HEK293 (cell line): ENCODE results near the gene LY6G6F.

ENCODE experiments used
- BCL11B ChIP-seq: fragments of 450-650 bp; formaldehyde crosslinking; IDR thresholded peaks from 2 replicates; pipeline ENCODE4 v1.5.1; 2016; ENCODE audit warnings: low read depth, missing biosample characterization, missing genetic modification characterization
- GFI1B ChIP-seq: fragments of 450-650 bp; formaldehyde crosslinking; IDR thresholded peaks from 2 replicates; pipeline ENCODE4 v1.5.1; 2016; ENCODE audit warnings: missing biosample characterization, missing genetic modification characterization
- HOXD13 ChIP-seq: sonication (generic); formaldehyde crosslinking; IDR thresholded peaks from 2 replicates; pipeline ENCODE4 v1.8.0; 2022; ENCODE audit warnings: missing genetic modification reagents, borderline replicate concordance
- KLF10 ChIP-seq: fragments of 450-650 bp; IDR thresholded peaks from 2 replicates; pipeline ENCODE4 v1.5.1; 2018; ENCODE audit warnings: missing biosample characterization, mild to moderate bottlenecking, missing genetic modification characterization
- MZF1 ChIP-seq: fragments of 450-650 bp; formaldehyde crosslinking; IDR thresholded peaks from 2 replicates; pipeline ENCODE4 v1.5.1; 2017; ENCODE audit warnings: missing biosample characterization, missing genetic modification characterization, borderline replicate concordance
- SCRT2 ChIP-seq: fragments of 450-650 bp; formaldehyde crosslinking; IDR thresholded peaks from 2 replicates; pipeline ENCODE4 v1.5.1; 2016; ENCODE audit warnings: missing biosample characterization, missing genetic modification characterization
- SP2 ChIP-seq: fragments of 450-650 bp; formaldehyde crosslinking; IDR thresholded peaks from 2 replicates; pipeline ENCODE4 v1.5.1; 2016; ENCODE audit warnings: missing biosample characterization, missing genetic modification characterization
- TSHZ1 ChIP-seq: fragments of 450-650 bp; formaldehyde crosslinking; IDR thresholded peaks from 2 replicates; pipeline ENCODE4 v1.5.1; 2016; ENCODE audit warnings: missing biosample characterization, missing genetic modification characterization, borderline replicate concordance
- ZBTB1 ChIP-seq: fragments of 450-650 bp; formaldehyde crosslinking; IDR thresholded peaks from 2 replicates; pipeline ENCODE4 v1.5.1; 2016; ENCODE audit warnings: missing biosample characterization, missing genetic modification characterization
- ZBTB26 ChIP-seq: fragments of 450-650 bp; formaldehyde crosslinking; optimal IDR thresholded peaks from 2 replicates; pipeline ENCODE3; 2016; ENCODE audit warnings: missing biosample characterization, mild to moderate bottlenecking, missing genetic modification characterization
- ZBTB7A ChIP-seq: fragments of 450-650 bp; formaldehyde crosslinking; IDR thresholded peaks from 2 replicates; pipeline ENCODE4 v1.5.1; 2016; ENCODE audit warnings: low read depth, missing biosample characterization, missing genetic modification characterization
- ZNF112 ChIP-seq: fragments of 450-650 bp; formaldehyde crosslinking; IDR thresholded peaks from 2 replicates; pipeline ENCODE4 v1.5.0; 2017; ENCODE audit warnings: missing biosample characterization, missing genetic modification characterization
- ZNF132 ChIP-seq: fragments of 450-650 bp; formaldehyde crosslinking; IDR thresholded peaks from 2 replicates; pipeline ENCODE4 v1.5.1; 2017; ENCODE audit warnings: missing biosample characterization, missing genetic modification characterization, borderline replicate concordance
- ZNF155 ChIP-seq: fragments of 450-650 bp; formaldehyde crosslinking; IDR thresholded peaks from 2 replicates; pipeline ENCODE4 v1.5.1; 2016; ENCODE audit warnings: missing biosample characterization, missing genetic modification characterization
- ZNF2 ChIP-seq: fragments of 450-650 bp; formaldehyde crosslinking; IDR thresholded peaks from 2 replicates; pipeline ENCODE4 v1.5.1; 2016; ENCODE audit warnings: missing biosample characterization, missing genetic modification characterization
- ZNF221 ChIP-seq: fragments of 450-650 bp; formaldehyde crosslinking; IDR thresholded peaks from 2 replicates; pipeline ENCODE4 v1.5.1; 2017; ENCODE audit warnings: missing biosample characterization, missing genetic modification characterization, borderline replicate concordance
- ZNF24 ChIP-seq: fragments of 450-650 bp; formaldehyde crosslinking; IDR thresholded peaks from 2 replicates; pipeline ENCODE4 v1.5.1; 2016; ENCODE audit warnings: missing biosample characterization, missing genetic modification characterization
- ZNF274 ChIP-seq, 2 experiments: fragments of 200-500 bp in 1 of 2; fragments of 450-650 bp in 1 of 2; sonication (Bioruptor generic) in 1 of 2; formaldehyde crosslinking in 1 of 2; IDR thresholded peaks; 2 replicates each; pipeline versions ENCODE4 v1.5.1 to v1.6.1; 2014 to 2016; ENCODE audit warnings: borderline replicate concordance in 1 of 2, inconsistent platforms in 1 of 2, low read length in 1 of 2, missing biosample characterization in 1 of 2, missing genetic modification characterization in 1 of 2
- ZNF350 ChIP-seq: fragments of 450-650 bp; formaldehyde crosslinking; IDR thresholded peaks from 2 replicates; pipeline ENCODE4 v1.5.0; 2017; ENCODE audit warnings: missing biosample characterization, mild to moderate bottlenecking, missing genetic modification characterization
- ZNF354C ChIP-seq: fragments of 450-650 bp; formaldehyde crosslinking; IDR thresholded peaks from 2 replicates; pipeline ENCODE4 v1.5.1; 2016; ENCODE audit warnings: missing biosample characterization, missing genetic modification characterization, low read depth, borderline replicate concordance
- ZNF426 ChIP-seq: fragments of 450-650 bp; formaldehyde crosslinking; IDR thresholded peaks from 2 replicates; pipeline ENCODE4 v1.5.1; 2017; ENCODE audit warnings: missing biosample characterization, missing genetic modification characterization, mild to moderate bottlenecking, inconsistent platforms, moderate library complexity
- ZNF510 ChIP-seq: fragments of 450-650 bp; formaldehyde crosslinking; IDR thresholded peaks from 2 replicates; pipeline ENCODE4 v1.5.1; 2018; ENCODE audit warnings: mild to moderate bottlenecking, missing genetic modification characterization, missing biosample characterization; ENCODE audit not compliant: insufficient replicate concordance
- ZNF521 ChIP-seq: fragments of 450-650 bp; formaldehyde crosslinking; IDR thresholded peaks from 2 replicates; pipeline ENCODE4 v1.5.1; 2017; ENCODE audit warnings: missing biosample characterization, mild to moderate bottlenecking, missing genetic modification characterization
- ZNF571 ChIP-seq: fragments of 450-650 bp; formaldehyde crosslinking; IDR thresholded peaks from 2 replicates; pipeline ENCODE4 v1.5.0; 2017; ENCODE audit warnings: missing biosample characterization, missing genetic modification characterization
- ZNF629 ChIP-seq: fragments of 450-650 bp; formaldehyde crosslinking; IDR thresholded peaks from 2 replicates; pipeline ENCODE4 v1.5.1; 2017; ENCODE audit warnings: missing biosample characterization, missing genetic modification characterization
- ZNF677 ChIP-seq: fragments of 450-650 bp; IDR thresholded peaks from 2 replicates; pipeline ENCODE4 v1.5.0; 2018; ENCODE audit warnings: missing biosample characterization, mild to moderate bottlenecking, missing genetic modification characterization, moderate library complexity
- ZNF747 ChIP-seq: fragments of 450-650 bp; formaldehyde crosslinking; IDR thresholded peaks from 2 replicates; pipeline ENCODE4 v1.5.1; 2016; ENCODE audit warnings: missing biosample characterization, missing genetic modification characterization
- ZSCAN5A ChIP-seq: fragments of 450-650 bp; formaldehyde crosslinking; IDR thresholded peaks from 2 replicates; pipeline ENCODE4 v1.5.1; 2016; ENCODE audit warnings: missing biosample characterization, missing genetic modification characterization
- TF ChIP-seq, protein P1 (sequence below): fragments of 450-650 bp; formaldehyde crosslinking; IDR thresholded peaks from 2 replicates; pipeline ENCODE4 v1.5.1; 2016; ENCODE audit warnings: missing biosample characterization, missing genetic modification characterization
- TF ChIP-seq, protein P2 (sequence below): fragments of 450-650 bp; formaldehyde crosslinking; IDR thresholded peaks from 2 replicates; pipeline ENCODE4 v1.5.1; 2016; ENCODE audit warnings: missing biosample characterization, missing genetic modification characterization

The LY6G6F gene

GRCh38 chr6:31729515-31729978 is 22.9 kb downstream of the LY6G6F start (continued):
- no peak for TF ChIP-seq ZNF274 (IDR thresholded peaks at IDR 0.05; ENCODE audit: low read length)
- TF ChIP-seq ZNF274 (tag by site-specific recombination; IDR thresholded peaks at IDR 0.05; ENCODE audit: borderline replicate concordance): no peak
- no peak for TF ChIP-seq ZNF354C (tag by site-specific recombination)
- no peak for TF ChIP-seq ZNF521
- TF ChIP-seq TSHZ1 (tag by site-specific recombination): no peak
- peak; percentile 84 for TF ChIP-seq KLF10
- TF ChIP-seq ZNF629 (tag by site-specific recombination): peak; percentile 41; the same call in 1 of the 2 replicates
- no peak for TF ChIP-seq ZNF221 (tag by site-specific recombination)
- TF ChIP-seq ZNF350 (tag by site-specific recombination): no peak
- TF ChIP-seq ZNF155 (tag by site-specific recombination): no peak
- TF ChIP-seq ZNF747: no peak
- no peak for TF ChIP-seq ZNF24 (tag by site-specific recombination)
- TF ChIP-seq ZNF132 (tag by site-specific recombination): no peak
- TF ChIP-seq, protein P1, sequence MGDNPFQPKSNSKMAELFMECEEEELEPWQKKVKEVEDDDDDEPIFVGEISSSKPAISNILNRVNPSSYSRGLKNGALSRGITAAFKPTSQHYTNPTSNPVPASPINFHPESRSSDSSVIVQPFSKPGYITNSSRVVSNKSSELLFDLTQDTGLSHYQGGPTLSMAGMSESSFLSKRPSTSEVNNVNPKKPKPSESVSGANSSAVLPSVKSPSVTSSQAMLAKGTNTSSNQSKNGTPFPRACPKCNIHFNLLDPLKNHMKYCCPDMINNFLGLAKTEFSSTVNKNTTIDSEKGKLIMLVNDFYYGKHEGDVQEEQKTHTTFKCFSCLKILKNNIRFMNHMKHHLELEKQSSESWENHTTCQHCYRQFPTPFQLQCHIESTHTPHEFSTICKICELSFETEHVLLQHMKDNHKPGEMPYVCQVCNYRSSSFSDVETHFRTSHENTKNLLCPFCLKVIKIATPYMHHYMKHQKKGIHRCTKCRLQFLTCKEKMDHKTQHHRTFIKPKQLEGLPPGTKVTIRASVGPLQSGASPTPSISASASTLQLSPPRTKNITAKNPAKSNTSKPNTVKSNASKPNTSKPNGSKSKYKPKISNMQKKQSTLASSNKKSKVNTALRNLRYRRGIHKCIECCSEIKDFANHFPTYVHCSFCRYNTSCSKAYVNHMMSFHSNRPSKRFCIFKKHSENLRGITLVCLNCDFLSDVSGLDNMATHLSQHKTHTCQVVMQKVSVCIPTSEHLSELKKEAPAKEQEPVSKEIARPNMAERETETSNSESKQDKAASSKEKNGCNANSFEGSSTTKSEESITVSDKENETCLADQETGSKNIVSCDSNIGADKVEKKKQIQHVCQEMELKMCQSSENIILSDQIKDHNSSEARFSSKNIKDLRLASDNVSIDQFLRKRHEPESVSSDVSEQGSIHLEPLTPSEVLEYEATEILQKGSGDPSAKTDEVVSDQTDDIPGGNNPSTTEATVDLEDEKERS (tag by site-specific recombination): no peak
- TF ChIP-seq ZBTB1 (tag by site-specific recombination): no peak
- TF ChIP-seq SP2 (tag by site-specific recombination): peak; percentile 67
- TF ChIP-seq ZNF571 (tag by site-specific recombination): no peak
- TF ChIP-seq ZNF112 (tag by site-specific recombination): no peak
- no peak for TF ChIP-seq HOXD13 (CRISPR knock-in tag)
- no peak for TF ChIP-seq ZSCAN5A (tag by site-specific recombination)
- TF ChIP-seq MZF1 (tag by site-specific recombination): no peak
- no peak for TF ChIP-seq ZBTB26 (tag by site-specific recombination)
- no peak for TF ChIP-seq ZBTB7A (tag by site-specific recombination)
- no peak for TF ChIP-seq ZNF510 (tag by site-specific recombination)
- TF ChIP-seq ZNF426 (tag by site-specific recombination): no peak
- TF ChIP-seq GFI1B (tag by site-specific recombination): no peak
- TF ChIP-seq, protein P2, sequence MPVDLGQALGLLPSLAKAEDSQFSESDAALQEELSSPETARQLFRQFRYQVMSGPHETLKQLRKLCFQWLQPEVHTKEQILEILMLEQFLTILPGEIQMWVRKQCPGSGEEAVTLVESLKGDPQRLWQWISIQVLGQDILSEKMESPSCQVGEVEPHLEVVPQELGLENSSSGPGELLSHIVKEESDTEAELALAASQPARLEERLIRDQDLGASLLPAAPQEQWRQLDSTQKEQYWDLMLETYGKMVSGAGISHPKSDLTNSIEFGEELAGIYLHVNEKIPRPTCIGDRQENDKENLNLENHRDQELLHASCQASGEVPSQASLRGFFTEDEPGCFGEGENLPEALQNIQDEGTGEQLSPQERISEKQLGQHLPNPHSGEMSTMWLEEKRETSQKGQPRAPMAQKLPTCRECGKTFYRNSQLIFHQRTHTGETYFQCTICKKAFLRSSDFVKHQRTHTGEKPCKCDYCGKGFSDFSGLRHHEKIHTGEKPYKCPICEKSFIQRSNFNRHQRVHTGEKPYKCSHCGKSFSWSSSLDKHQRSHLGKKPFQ (tag by site-specific recombination): no peak
- peak; percentile 79 for TF ChIP-seq SCRT2 (tag by site-specific recombination)
- TF ChIP-seq BCL11B: no peak; the same call in 1 of the 2 replicates
- TF ChIP-seq ZNF677 (tag by site-specific recombination): no peak
- TF ChIP-seq ZNF2 (tag by site-specific recombination): peak; percentile 38
